PC-3 (cell line): ENCODE measurements around the gene NPTXR.
"Not testable (repeated sequence)": the region's sequence is repeated elsewhere in the genome, so short reads cannot be mapped to it uniquely, and the experiment has no call there.

Experiments
- CTCF ChIP-seq: fragments of 300-600 bp; sonication (generic); conservative IDR thresholded peaks from 2 replicates; pipeline ENCODE4 v1.5.1; 2017; ENCODE audit warnings: antibody characterized with exemption, low read depth, mild to moderate bottlenecking, low read length
- EZH2 ChIP-seq: fragments of 300-600 bp; sonication (generic); IDR thresholded peaks from one replicate; pipeline ENCODE4 v1.6.1; 2017; ENCODE audit warnings: antibody characterized with exemption, mild to moderate bottlenecking, low read length; ENCODE audit not compliant: unreplicated experiment
- EZH2phosphoT487 ChIP-seq: fragments of 300-600 bp; sonication (generic); IDR thresholded peaks from 2 replicates; pipeline ENCODE4 v1.6.1; 2018; ENCODE audit warnings: mild to moderate bottlenecking, antibody characterized with exemption, low read length, borderline replicate concordance

- TF ChIP-seq CTCF, EZH2phosphoT487, EZH2: not testable (repeated sequence)
These were observed 38.7 kb downstream of the NPTXR start for GRCh38 chr22:38805041-38805593.
